Measurements from ENCODE around the gene GM2A. TPM values are rescaled to one million over a fixed set of nuclear protein-coding genes. Genes with fewer than 3 reads are reported as not detected.
A peak's percentile ranks its signal among the peaks of the same experiment; 100 is the strongest.

GM2A gene
- total RNA-seq, 1 donor from 2014 or later: 16.9 TPM

DNA sequence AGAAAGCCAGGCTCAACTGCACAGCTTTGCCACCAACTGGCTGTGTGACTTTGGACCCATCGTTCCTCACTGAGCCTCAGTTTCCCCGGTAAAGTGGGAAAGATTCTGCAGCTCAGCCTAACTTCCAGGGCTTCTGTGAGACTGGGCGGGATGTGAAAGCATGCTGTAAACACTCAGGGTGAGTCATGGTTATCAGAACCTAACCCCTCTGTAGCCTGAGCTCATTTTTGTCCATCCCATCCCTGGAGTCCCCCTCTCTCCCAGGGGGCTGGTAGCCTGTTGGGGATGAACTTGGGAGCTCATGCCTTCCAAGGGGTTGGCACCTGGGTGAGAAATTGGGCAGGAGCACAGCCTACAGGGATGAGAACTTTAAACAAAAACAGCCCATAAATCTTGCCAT, 31.4 kb upstream of the GM2A start:
- Mint-ChIP-seq H3K27me3 (ENCODE audit: insufficient read depth) (no peaks in the 10 kb centered on the region), H3K27ac (peak overlapping the region; percentile 78), H3K4me3 (peak overlapping the region; percentile 77), H3K9me3 (no peaks in the 10 kb centered on the region), H3K4me1 (ENCODE audit: low read depth) (peaks cover 69% of the 10 kb centered on the region), H3K36me3 (ENCODE audit: low read depth) (peaks cover 33% of the 10 kb centered on the region)
- intact Hi-C loops (cut with micrococcal nuclease): loop anchor here (5.0 kb wide), 1 partner anchor 96 kb away; no protein-coding TSS in a partner anchor
- DNase-seq (ENCODE audit: low spot score): no peak

DNA sequence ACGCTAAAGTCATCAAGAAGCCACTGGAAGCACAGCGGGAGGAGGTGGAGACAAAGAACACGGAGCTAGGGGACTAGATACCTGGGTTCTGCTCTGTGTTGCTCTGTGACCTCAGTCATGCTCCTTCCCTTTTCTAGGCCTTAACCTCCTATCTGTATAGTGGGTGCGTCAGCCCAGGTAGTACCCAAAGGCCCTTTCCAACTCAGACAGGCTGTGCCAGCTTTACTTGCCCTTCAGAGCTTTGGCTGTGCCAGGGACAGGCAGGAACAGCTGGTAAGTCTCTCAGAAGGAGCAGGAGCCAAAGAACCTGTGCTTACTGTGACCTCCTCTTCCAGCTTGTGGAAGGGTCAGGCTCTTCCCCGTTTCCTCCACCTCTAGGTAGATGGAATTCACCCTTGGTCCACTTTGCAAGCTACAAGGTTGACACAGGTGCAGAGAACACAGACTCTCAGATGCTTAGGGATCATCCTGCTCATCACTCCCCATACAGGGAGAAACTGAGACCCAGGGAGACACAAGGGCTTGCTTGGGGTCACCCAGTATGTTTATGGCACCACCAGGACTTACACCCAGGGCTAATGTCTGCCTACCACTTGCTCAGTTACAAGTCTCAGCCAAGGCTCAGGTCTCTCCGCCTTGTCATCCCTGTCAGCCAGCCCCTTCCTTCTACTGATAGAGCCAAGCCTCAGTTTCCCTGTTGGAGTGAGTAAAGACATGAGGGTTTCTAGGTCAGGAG, 30.8 kb upstream of the GM2A start:
- Mint-ChIP-seq H3K9me3 (no peaks in the 10 kb centered on the region), H3K4me3 (peak overlapping the region; percentile 77), H3K27ac (peak overlapping the region; percentile 78), H3K4me1 (ENCODE audit: low read depth) (peaks cover 63% of the 10 kb centered on the region), H3K27me3 (ENCODE audit: insufficient read depth) (no peaks in the 10 kb centered on the region), H3K36me3 (ENCODE audit: low read depth) (peaks cover 29% of the 10 kb centered on the region)
- DNase-seq (ENCODE audit: low spot score): no peak
- intact Hi-C loops (cut with micrococcal nuclease): loop anchor here (2.0 to 5.0 kb wide), 3 partner anchors 57 to 95 kb away; no protein-coding TSS in a partner anchor

DNA sequence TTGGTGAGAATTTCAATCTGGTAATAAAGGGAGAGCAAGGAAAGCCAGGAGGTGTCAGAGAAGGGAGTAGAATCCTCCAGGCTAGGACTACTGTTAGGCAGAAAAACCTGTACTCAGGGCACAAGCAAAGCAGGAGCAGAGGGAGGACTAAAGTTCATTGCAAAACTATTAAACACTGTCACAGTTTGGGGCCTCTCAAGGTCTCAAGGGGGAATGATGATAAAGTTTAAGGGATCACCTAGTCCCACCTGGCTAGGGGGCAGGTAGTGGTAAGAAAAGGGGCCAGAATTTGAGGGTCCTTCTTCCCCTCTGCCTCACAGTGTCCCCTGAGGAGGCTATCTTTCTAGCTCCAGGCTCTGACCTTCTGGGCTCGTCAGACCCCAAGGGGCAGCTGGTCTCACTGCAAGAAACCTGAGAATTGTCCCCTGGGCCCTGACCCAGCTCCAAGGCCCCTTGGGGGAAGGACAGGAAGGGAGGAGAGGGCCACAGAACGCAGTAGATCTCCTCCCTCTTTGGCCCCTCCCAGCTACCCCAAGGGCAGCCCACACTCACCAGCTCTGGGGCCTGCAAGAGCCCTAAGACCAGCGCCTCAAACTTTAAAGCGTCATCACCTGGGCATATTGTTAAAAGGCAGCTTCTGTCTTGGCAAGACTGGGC, 30.1 kb upstream of the GM2A start:
- intact Hi-C loops (cut with micrococcal nuclease): loop anchor here (1.0 to 5.0 kb wide), 5 partner anchors 9 to 94 kb away; no protein-coding TSS in a partner anchor
- Mint-ChIP-seq H3K4me1 (ENCODE audit: low read depth) (peaks cover 56% of the 10 kb centered on the region), H3K27me3 (ENCODE audit: insufficient read depth) (no peaks in the 10 kb centered on the region), H3K27ac (peak overlapping the region; percentile 78), H3K9me3 (no peaks in the 10 kb centered on the region), H3K36me3 (ENCODE audit: low read depth) (peaks cover 27% of the 10 kb centered on the region), H3K4me3 (peak overlapping the region; percentile 77)
- peak; percentile 48 for DNase-seq (ENCODE audit: low spot score)

GRCh38 chr5:151223447-151224264, 29.3 kb upstream of the GM2A start, which contains the start of gene CCDC69:
CCDC69 (minus strand) TSS chr5:151224092; CDS start chr5:151223970, 122 bp downstream.
- H3K27me3 Mint-ChIP-seq (ENCODE audit: insufficient read depth): no peaks in the 10 kb centered on the region
- peak within 1 kb of the TSS; percentile 77 for H3K4me3 Mint-ChIP-seq
- peak; percentile 43 for DNase-seq (ENCODE audit: low spot score)
- H3K4me1 Mint-ChIP-seq (ENCODE audit: low read depth): peaks cover 49% of the 10 kb centered on the region
- no peaks in the 10 kb centered on the region for H3K9me3 Mint-ChIP-seq
- intact Hi-C loops (cut with micrococcal nuclease): loop anchor here (1.0 to 5.0 kb wide), 8 partner anchors 9 to 94 kb away; no protein-coding TSS in a partner anchor
- H3K27ac Mint-ChIP-seq: peak within 1 kb of the TSS; percentile 78
- H3K36me3 Mint-ChIP-seq (ENCODE audit: low read depth): peaks cover 22% of the 10 kb centered on the region

DNA sequence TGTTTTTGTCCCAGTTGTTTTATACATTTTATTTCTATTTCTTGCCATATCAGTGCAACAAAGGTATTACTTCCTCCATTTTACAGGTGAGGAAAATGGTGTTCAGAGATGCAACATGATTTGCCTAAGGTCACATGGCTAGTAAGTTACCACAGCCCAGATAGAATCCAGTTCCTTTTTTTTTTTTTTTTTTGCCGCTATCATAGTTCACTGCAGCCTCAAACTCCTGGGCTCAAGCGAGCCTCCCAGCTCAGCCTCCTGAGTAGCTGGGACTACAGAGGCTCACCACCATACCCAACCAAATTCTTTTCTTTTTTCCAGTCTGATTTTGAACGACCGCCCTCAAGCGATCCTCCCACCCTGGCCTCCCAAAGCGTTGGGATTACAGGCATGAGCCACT, 28.6 kb upstream of the GM2A start:
- no peak for DNase-seq (ENCODE audit: low spot score)
- H3K27me3 Mint-ChIP-seq (ENCODE audit: insufficient read depth): no peaks in the 10 kb centered on the region
- intact Hi-C loops (cut with micrococcal nuclease): loop anchor here (1.0 to 5.0 kb wide), 4 partner anchors 14 to 93 kb away; no protein-coding TSS in a partner anchor
- H3K27ac Mint-ChIP-seq: peak overlapping the region; percentile 50
- H3K9me3 Mint-ChIP-seq: no peaks in the 10 kb centered on the region
- H3K4me3 Mint-ChIP-seq: peak overlapping the region; percentile 77
- peaks cover 17% of the 10 kb centered on the region for H3K36me3 Mint-ChIP-seq (ENCODE audit: low read depth)
- H3K4me1 Mint-ChIP-seq (ENCODE audit: low read depth): peaks cover 42% of the 10 kb centered on the region

- Mint-ChIP-seq H3K27me3 (ENCODE audit: insufficient read depth) (no peaks in the 10 kb centered on the region), H3K9me3 (no peaks in the 10 kb centered on the region), H3K4me3 (peak overlapping the region; percentile 50), H3K27ac (no peak overlapping the region), H3K4me1 (ENCODE audit: low read depth) (peaks cover 35% of the 10 kb centered on the region), H3K36me3 (ENCODE audit: low read depth) (peaks cover 12% of the 10 kb centered on the region)
- DNase-seq (ENCODE audit: low spot score): no peak
- intact Hi-C loops (cut with micrococcal nuclease): loop anchor here (2.0 kb wide), 1 partner anchor 14 kb away; no protein-coding TSS in a partner anchor
These were observed 27.9 kb upstream of the GM2A start for GRCh38 chr5:151225071-151225470.

DNA sequence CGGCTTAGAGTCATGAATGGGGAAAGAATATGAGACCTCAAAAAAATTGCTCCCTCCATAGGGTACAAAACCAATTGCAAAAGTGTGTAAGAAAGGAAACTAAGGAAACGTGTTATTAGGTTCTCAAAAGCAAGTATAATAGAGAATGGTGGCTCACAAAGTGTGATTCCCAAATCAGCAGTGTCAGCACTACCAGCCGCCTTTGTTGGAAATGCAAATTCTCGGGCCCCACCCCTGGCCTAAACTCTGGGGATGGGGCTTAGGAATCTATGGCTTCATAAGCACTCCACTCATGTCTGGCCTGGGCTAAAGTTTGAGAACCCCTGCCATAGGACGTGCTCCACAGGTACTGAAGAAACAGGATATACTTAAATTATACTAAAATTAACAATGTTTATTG, 27.5 kb upstream of the GM2A start:
- Mint-ChIP-seq H3K4me3 (peak overlapping the region; percentile 50), H3K36me3 (ENCODE audit: low read depth) (peaks cover 11% of the 10 kb centered on the region), H3K4me1 (ENCODE audit: low read depth) (peaks cover 31% of the 10 kb centered on the region), H3K27me3 (ENCODE audit: insufficient read depth) (no peaks in the 10 kb centered on the region), H3K27ac (no peak overlapping the region), H3K9me3 (no peaks in the 10 kb centered on the region)
- intact Hi-C loops (cut with micrococcal nuclease): loop anchor here (2.0 kb wide), 1 partner anchor 15 kb away; no protein-coding TSS in a partner anchor
- DNase-seq (ENCODE audit: low spot score): no peak

DNA sequence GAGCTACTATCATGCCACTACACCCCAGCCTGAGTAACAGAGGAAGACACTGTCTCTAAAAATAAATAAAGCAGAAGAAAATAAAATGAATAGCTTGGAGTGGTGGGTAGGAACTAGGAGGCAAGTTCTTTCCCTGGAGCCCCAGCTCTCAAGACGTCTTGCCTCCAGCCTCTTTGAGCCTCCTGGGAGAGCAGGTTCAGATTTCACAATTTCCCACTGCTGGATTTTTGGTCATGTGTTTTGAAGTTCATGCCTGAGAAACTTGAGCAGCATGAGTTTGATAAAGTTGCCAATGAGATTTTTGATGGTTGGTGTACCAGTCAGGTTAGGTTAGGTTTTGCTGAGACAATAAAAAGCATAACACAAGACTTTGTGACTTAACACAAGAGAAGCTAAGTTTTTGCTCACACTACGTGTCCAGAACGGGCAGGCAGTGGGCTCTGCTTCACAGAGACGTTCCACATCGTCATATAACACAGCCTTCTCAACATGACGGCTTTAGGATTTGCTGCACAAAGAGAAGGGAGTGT, 25.0 kb upstream of the GM2A start:
- no peaks in the 10 kb centered on the region for H3K9me3 Mint-ChIP-seq
- intact Hi-C loops (cut with micrococcal nuclease): no loop called here
- peaks cover 4% of the 10 kb centered on the region for H3K36me3 Mint-ChIP-seq (ENCODE audit: low read depth)
- H3K4me3 Mint-ChIP-seq: no peak overlapping the region
- H3K27me3 Mint-ChIP-seq (ENCODE audit: insufficient read depth): no peaks in the 10 kb centered on the region
- no peak for DNase-seq (ENCODE audit: low spot score)
- H3K27ac Mint-ChIP-seq: no peak overlapping the region
- H3K4me1 Mint-ChIP-seq (ENCODE audit: low read depth): peaks cover 6% of the 10 kb centered on the region

- Mint-ChIP-seq H3K27ac (no peak overlapping the region), H3K4me1 (ENCODE audit: low read depth) (peaks cover 7% of the 10 kb centered on the region), H3K4me3 (no peak overlapping the region), H3K9me3 (no peaks in the 10 kb centered on the region), H3K36me3 (ENCODE audit: low read depth) (peaks cover 4% of the 10 kb centered on the region), H3K27me3 (ENCODE audit: insufficient read depth) (no peaks in the 10 kb centered on the region)
- intact Hi-C loops (cut with micrococcal nuclease): no loop called here
- no peak for DNase-seq (ENCODE audit: low spot score)
These were observed 24.0 kb upstream of the GM2A start for GRCh38 chr5:151228986-151229385.

GRCh38 chr5:151230048-151230680, 22.8 kb upstream of the GM2A start:
- Mint-ChIP-seq H3K4me1 (ENCODE audit: low read depth) (peaks cover 12% of the 10 kb centered on the region), H3K4me3 (no peak overlapping the region), H3K36me3 (ENCODE audit: low read depth) (peaks cover 10% of the 10 kb centered on the region), H3K9me3 (no peaks in the 10 kb centered on the region), H3K27ac (no peak overlapping the region), H3K27me3 (ENCODE audit: insufficient read depth) (no peaks in the 10 kb centered on the region)
- intact Hi-C loops (cut with micrococcal nuclease): no loop called here
- no peak for DNase-seq (ENCODE audit: low spot score)

GRCh38 chr5:151231359-151231758, 21.6 kb upstream of the GM2A start:
- Mint-ChIP-seq H3K27ac (no peak overlapping the region), H3K4me3 (no peak overlapping the region), H3K36me3 (ENCODE audit: low read depth) (peaks cover 10% of the 10 kb centered on the region), H3K4me1 (ENCODE audit: low read depth) (peaks cover 13% of the 10 kb centered on the region), H3K9me3 (no peaks in the 10 kb centered on the region), H3K27me3 (ENCODE audit: insufficient read depth) (no peaks in the 10 kb centered on the region)
- DNase-seq (ENCODE audit: low spot score): no peak
- intact Hi-C loops (cut with micrococcal nuclease): no loop called here

GRCh38 chr5:151233616-151234085, 19.3 kb upstream of the GM2A start:
- H3K27ac Mint-ChIP-seq: no peak overlapping the region
- H3K4me3 Mint-ChIP-seq: no peak overlapping the region
- H3K36me3 Mint-ChIP-seq (ENCODE audit: low read depth): peaks cover 7% of the 10 kb centered on the region
- no peak for DNase-seq (ENCODE audit: low spot score)
- peaks cover 13% of the 10 kb centered on the region for H3K4me1 Mint-ChIP-seq (ENCODE audit: low read depth)
- H3K27me3 Mint-ChIP-seq (ENCODE audit: insufficient read depth): no peaks in the 10 kb centered on the region
- intact Hi-C loops (cut with micrococcal nuclease): loop anchor here (1.0 kb wide), 1 partner anchor 10 kb away; no protein-coding TSS in a partner anchor
- no peaks in the 10 kb centered on the region for H3K9me3 Mint-ChIP-seq

All from activated T-helper 1 cell treated with anti-CD3 and anti-CD28 coated beads, Interleukin-12 subunit alpha, Interleukin-12 subunit beta, Interleukin-2, Interleukin-4 antibody, amounts not matched to agents 30 ng/mL and 10 ng/mL and 1 ng/mL, durations not matched to agents 14 hours and 24 hours and 36 hours (primary cell).